ENCODE measurements around the gene VWA8. TPM values are rescaled to one million over a fixed set of nuclear protein-coding genes. Genes with fewer than 3 reads are reported as not detected.
"Not testable (repeated sequence)": the region's sequence is repeated elsewhere in the genome, so short reads cannot be mapped to it uniquely, and the experiment has no call there.

VWA8 gene
- polyA plus RNA-seq, 1 donor: 22.4 TPM

DNA sequence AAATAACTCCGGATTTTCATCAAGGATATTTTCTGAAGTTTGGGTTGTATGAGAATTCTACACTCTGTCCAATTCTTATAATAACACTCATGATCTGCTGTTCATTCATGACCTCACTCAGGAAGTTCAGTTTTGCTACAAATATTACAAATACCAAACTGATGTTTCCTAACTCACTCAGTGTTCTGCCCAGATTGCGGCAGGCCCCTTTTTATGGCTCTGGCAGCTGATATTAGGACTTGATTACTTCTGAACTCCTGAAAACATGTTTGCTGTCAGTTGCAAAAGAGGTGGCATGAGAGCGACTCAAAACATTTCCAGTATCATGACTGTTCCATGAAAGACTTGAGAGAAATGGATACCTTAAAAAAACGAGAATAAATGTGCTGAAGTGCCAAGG lies 315.6 kb downstream of the VWA8 start:
- DNase-seq: no peak

DNA sequence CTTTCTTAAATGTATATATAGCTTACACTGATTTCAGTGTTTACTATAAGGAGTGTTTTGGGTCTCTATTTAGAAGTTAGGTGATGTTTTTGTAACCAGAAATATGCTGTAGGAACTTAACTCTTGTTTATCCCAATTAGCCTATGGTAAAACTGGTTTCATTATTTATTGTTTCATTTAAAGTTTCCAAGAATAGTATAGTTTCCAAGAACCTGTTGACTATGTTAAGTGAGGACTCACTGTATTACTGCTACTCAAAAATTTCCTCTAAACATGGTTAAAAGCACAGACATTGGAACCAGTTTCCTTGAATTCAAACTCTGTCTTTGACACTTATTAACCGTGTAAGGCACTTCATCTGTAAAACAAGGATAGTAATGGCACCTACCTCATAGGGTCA lies 316.2 kb downstream of the VWA8 start:
- no peak for DNase-seq

DNA sequence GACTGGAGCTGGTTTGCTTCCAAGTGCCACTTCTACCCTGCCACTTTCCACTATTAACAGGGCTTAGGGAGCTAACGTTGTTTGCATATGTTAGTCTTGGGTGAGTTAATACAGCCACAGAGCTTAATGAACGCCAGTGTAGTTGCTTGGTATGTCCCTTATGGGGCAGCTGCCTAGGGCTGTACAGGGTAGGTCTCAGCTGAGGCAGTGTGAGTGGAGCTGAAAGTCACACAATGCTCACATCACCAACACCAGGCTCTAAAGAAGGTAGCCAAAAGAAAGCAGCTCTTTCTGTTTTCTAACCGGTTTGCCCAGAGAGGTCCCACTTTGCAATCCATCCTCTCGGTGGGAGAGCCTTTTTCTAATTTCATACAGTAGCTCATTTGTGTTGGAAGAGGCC lies 317.4 kb downstream of the VWA8 start:
- DNase-seq: no peak

DNA sequence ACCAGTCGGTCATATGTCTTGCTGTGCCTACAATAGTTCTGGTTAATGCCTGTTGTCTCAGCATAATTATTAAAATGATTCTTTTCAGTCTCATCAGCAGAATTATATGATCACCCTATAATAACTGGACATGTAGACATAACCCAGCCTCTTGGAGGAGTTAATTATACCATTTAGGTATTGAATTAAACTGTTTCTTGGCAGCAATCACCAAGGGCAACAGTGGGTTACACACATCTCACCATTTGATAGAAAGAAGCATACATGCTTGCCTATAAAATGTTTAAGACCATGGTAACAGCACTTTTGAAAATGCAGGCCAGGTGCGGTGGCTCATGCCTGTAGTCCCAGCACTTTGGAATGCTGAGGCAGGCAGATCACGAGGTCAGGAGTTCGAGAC lies 318.9 kb downstream of the VWA8 start:
- DNase-seq: no peak

DNA sequence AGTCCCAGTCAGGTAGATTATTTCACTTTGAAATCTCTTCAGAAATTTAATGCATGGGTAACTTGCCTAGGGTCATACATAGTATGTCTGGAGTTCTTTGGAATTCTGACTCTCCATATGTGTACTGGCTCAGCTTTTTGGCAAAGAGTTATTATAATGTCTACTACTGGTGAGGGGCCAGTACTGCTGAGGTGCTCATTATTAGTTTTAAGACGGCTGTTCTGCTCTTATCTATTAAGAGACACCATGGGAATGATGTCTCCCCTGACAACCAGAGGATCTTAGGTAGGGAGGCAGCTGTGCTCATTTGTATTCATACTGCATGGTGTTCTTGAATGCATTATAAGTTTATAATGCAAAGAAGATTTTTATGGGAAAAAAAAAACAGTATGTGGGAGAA lies 319.5 kb downstream of the VWA8 start:
- DNase-seq: no peak

DNA sequence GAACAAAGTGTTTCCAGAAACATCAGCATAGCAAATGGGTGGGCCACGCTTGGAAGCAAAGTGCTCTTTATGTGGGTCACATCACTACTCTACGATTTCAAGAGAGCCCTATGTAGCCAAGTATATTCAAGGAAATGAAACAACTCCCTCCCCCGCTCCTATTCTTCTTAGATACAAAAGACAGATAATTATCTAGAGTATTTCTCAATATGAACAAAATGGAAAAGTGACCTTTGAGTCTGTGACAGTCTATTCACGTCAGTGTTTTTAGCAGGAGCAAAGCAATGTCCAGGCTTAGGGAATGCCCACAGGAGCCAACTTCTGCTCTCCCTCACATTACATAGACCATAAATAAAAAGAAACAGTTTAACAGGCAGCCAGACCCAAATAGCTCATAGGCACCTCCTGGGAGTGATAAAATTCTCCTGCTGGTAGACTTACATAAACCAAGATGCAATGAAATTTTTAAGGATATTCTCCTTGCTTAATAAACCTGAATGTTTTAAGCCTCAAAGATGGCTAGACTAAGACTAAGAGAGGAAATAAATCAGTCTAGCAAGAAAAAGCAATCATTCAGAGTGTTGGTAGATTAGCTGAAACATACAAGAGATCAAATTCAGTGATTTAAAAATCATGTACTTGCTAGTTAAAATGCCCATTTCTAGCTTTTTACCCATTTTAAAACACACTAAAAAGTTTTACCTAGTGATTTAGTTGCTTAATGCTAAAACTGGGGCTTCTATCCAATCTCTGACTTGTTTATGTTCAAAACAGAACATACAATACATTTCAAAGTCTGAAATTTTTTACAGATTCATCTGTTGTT lies 320.7 kb downstream of the VWA8 start:
- DNase-seq: no peak

DNA sequence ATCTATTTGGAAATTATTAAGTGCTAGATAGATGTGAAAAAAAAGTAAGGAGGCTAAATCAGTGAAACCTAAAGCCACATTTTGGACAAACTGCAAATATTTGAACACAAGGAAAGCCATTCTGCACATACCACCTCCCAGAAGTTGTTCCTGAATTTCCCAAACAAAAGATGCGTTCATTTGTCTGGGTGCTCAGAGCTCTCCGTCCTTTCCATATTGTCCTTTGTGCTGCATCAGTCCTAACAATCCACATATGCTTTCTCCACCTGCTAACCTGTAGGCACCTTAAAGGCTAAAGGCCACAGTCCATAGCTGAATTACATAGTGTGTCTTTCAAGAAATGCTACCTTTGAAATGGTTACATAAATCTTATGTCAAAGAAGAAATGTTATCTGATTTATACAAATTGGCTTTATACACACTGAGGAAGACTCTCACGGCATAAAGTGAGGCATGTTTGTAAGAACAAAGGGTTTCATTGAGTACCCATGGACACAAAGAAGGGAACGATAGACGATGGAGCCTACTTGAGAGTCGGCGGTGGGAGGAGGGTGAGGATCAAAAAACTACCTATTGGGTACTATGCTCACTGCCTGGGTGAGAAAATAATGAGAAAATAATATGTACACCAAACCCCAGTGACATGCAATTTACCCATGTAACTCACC lies 321.5 kb downstream of the VWA8 start:
- DNase-seq: no peak

DNA sequence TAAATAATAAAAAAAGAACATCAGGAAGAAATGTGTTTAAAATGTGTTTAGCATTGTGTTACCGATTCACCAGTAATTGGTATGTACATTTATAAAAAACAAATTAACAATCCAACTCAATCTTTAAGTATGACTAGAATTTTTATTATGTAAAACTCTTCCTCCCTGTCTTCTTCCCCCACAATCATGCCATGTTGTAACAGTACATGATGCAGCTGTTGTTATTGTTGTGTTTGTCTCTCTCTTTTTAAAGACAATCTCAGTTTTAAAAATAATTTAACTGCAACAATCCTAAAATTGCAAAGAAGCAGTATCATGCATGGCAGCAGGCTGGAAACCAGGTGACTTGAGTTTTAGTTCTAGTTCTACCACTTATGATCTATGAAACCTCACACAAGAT lies 323.3 kb downstream of the VWA8 start:
- DNase-seq: no peak

DNA sequence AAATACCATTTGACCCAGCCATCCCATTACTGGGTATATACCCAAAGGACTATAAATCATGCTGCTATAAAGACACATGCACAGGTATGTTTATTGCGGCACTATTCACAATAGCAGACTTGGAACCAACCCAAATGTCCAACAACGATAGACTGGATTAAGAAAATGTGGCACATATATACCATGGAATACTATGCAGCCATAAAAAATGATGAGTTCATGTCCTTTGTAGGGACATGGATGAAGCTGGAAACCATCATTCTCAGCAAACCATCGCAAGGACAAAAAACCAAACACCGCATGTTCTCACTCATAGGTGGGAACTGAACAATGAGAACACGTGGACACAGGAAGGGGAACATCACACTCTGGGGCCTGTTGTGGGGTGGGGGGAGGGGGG lies 323.9 kb downstream of the VWA8 start:
- DNase-seq: not testable (repeated sequence)

DNA sequence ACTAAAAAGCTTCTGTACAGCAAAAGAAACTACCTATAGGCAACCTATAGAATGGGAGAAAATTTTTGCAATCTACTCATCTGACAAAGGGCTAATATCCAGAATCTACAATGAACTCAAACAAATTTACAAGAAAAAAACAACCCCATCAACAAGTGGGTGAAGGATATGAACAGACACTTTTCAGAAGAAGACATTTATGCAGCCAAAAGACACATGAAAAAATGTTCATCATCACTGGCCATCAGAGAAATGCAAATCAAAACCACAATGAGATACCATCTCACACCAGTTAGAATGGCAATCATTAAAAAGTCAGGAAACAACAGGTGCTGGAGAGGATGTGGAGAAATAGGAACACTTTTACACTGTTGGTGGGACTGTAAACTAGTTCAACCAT lies 324.3 kb downstream of the VWA8 start:
- DNase-seq: not testable (repeated sequence)

DNA sequence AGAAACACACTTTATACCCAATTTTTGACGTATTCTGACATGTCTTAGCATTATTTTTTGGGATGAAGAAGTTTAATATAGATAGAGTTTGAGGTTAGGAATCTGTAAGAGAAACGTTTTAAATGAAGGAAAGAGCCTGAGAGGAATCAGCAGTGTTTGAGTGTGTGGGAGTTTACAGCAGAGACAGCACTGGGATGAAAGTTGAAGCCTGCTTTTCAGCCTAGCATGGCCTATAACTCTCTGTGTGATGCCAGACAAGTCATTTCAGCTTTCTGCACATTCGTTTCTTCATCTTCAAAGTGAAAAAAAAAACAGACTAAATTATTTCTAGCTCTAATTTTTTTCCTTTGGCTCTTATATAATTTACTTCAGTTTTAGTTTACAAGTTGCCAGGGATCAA lies 326.5 kb downstream of the VWA8 start:
- DNase-seq: no peak

DNA sequence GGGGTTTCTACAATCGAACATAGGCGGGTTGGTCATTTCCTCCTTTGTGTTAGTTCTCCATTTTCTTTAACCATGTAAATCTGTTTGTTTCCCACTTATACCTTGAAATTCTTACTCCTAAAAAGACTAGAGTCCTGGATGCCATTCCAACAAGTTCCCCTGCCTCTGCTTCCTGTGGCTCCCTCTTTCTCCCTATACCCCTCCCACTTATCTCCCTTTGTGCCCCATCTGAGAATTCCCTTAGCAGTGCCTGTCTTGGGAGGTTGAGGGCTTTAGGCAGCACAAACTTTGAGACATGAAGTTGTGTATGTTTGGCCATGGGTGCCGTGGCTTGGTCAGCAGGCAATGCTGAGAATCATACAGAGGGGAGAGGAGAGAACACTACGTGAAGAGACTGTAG lies 327.1 kb downstream of the VWA8 start:
- no peak for DNase-seq

DNA sequence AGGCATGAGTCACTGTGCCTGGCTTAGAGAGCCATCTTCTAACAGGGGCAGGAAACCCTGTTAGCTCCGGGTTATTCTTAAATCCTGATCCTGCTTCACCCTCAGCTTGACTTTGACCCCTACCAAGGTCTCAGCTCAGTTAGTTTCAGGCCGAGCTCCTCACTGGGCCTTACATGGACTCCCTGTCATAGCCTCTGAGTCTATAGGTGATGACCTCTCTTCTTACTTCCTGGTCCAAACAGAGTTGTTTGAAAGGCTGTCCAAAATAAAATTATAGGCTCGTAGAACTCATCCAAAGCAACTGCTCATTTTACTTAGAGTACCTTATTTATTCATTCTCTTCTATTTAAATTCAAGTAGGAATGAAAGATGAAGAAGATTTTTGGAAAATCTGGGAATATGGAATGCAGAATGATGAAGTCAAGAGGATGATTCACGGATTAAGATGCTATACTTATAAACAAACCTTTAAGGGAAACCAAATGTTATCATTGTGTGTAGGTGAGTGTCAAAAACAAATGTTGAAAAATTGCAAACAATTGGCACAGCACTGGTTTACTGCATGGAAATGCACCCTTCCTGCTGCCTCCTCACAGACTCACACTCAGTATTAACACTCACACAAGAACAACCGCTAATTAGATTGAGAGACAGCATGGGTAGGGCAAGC lies 329.5 kb downstream of the VWA8 start:
- DNase-seq: no peak

DNA sequence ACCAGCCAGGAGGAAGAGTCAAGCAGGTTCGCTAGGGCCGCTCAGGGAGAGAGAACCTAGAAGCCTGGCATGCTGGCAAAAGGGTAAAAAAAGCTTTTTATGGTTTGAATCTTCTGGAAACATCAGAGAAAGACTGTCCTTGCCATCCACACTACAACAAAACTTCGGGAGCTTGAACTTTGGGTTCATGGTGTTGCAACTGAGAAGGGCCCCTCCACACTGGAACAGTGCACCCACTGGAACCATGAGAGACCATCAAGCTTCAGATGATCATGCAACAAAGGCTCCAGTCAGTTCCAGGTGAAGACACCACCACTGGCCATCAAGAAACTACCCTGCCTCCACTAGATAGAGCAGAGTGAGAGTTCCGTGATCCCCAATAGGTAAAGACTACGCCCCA lies 333.5 kb downstream of the VWA8 start:
- no peak for DNase-seq

DNA sequence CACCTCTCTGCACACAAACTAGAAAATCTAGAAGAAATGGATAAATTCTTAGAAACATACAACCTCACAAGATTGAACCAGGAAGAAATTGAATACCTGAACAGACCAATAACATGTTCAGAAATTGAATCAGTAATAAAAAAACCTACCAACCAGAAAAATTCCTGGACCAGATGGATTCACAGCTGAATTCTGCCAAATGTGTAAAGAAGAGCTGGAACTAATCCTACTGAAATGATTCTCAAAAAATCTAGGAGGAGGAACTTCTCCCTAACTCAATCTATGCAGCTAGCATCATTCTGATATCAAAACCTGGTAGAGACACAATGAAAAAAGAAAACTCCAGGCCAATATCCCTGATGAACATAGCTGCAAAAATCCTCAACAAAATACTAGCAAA lies 336.9 kb downstream of the VWA8 start:
- DNase-seq: no peak

DNA sequence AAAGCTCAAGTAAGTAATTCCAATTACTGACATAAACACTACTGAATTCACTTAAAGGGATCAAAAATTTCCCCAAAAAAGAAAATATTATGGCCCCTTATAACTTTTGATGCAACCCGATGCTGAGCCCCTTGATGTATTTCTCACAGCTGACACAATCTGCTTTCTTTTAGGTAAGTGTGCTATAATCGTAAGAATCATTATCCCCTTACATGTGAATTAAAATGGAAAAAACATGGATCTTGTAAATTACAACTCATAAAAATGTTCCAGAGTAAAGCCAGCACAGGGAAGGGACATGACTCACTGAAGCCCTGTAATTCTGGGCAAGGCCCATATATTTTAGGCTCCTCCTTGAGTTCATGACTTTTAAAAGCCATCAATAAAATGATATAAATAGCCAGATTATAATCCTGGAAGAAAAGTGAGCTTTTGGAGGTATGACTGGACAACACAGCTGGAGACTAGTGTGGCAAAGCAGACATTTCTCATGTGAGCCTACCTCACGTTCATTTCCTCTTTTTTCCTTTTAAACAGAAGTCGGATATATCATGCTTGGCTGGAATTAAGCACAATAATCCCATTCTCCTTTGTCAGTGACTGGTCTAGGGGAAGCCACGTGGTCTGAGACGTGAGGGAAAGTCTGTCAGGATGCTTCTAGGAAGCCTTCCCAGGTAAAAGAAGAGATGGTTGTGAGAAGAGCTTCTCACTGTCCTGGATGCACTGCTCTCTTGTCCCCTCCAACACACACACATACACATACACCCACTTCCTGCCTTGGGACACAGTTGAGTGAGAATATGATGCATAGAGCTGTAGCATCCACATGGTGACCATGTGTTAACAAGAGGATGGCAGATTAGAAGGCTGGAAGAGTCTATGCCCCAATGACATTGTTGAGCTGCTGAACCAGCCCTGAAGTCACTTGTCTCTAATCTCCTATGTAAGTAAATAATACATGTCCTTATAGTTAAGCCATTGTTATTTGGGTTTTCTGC lies 338.2 kb downstream of the VWA8 start:
- no peak for DNase-seq

DNA sequence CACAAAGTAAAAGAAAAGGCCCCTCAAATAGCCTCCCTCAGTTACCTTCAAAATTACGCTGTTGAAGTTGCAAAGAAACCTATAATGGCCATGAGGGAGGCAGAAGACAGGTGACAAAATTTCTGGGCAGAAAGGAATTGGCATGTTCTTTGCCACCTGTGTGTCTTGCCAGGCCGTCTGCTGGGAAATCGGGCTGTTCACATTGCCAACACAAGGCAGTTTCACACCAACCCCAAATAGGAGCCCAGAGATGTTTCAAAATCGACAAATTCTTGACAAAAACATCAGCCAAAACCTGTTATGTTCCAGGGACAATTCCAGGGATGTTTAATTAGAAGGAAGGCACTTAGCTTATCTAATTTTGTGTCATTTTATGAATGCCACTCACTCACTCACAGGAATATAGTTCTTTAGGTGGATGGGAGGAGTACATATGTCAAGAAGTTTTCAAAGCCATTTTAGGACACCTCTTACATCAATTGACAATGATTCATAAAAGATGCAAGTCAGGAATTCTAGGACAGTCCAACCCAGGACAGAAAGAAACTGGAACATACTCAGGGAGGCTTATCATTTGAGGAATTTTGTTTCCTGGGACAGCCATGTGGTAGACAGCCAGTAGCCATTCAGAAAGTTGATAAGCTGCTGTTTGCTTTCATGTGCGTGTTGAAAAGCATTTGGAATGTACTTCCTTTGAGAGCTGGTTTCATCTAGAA lies 339.0 kb downstream of the VWA8 start:
- no peak for DNase-seq

DNA sequence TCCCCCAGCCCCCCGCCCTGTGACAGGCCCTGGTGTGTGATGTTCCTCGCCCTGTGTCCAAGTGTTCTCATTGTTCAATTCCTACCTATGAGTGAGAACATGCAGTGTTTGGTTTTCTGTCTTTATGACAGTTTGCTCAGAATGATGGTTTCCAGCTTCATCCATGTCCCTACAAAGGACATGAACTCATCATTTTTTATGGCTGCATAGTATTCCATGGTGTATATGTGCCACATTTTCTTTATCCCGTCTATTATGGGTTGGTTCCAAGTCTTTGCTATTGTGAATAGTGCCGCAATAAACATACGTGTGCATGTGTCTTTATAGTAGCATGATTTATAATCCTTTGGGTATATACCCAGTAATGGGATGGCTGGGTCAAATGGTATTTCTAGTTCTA lies 343.3 kb downstream of the VWA8 start:
- DNase-seq: not testable (repeated sequence)

DNA sequence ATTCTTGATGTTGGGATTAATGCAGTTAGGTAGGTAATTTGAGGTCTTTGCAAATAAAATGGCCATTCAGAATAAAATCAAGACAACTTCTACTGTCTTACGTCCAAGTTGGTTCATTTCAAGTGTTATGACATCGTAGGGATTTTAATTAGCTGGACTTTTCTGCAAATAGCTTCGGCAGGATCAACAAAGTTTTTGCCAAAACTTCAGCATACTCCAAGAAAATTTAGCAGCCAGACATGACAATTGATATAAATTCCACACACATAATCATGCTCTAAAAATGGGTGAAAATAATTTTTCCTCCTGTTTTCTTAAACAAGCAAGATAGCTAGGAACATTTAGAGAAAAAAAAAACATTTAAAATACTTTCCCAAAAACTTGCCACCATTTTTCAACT lies 344.8 kb downstream of the VWA8 start:
- no peak for DNase-seq

DNA sequence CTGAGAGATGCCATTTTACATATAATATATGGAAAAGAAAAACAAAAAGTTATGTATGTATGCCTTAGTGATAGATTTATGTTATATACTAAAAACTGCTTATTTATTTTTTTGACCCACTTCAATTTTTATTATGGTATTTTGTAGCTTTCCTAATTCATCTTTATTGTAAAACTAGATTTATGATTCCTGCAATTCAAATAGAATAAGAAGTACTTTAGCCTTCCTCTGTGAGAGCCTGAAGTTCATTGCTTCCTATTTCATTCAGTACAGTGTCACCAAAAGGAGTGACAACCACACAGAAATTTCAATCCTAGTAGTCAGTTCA lies 345.4 kb downstream of the VWA8 start:
- DNase-seq: no peak

DNA sequence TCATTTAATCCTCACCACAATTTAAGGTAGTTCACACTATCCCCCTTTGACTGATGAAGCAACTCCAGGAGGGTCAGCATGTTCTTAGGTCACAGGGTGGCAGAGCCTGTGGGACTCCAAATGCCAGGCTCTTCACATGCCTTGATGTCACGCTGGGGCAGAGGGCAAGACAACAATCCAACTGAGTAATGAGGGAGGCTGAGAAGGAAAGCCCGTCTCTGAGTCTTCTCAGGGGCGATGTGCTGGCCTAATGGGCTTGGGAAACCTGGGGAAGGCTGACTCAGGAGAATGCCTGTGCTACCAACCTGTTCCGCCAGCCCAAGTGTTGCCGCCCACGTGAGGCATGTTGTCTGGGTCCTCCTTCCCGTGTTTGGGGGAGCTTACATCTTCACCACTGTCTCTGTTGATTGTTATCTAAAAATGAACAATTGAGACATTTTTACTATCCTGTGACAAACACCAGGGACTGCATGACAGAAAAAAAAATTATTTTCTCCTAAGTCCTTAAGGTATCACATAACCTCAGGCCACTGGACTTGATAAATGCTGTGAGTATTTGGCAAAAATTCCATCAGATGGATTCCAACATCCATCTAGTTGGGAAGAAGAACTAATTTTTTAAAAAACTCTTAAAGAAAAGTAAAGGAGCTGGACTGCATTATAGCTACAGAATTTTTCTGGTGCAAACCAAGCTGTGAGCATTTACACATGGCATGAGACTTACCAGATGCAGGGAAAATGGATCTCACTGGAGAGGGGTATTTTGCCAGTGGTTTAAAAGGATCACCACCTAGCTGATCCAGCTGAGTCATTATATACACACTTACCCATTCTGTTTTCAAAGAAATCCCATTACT lies 346.0 kb downstream of the VWA8 start:
- DNase-seq: no peak

Measured in left kidney (tissue), 2 donors.